HG02852 (cell line): ENCODE measurements around the gene RAB11A.

Source experiments
- ATAC-seq: cut with Tn5 transposase; IDR thresholded peaks from one replicate; pipeline ENCODE4 v1.9.1; 2021; ENCODE audit warnings: mild to moderate bottlenecking, moderate library complexity; ENCODE audit not compliant: unreplicated experiment

RAB11A gene

GRCh38 chr15:65916041-65916663 is 46.9 kb downstream of the RAB11A start:
- no peak for ATAC-seq

- peak; percentile 70 for ATAC-seq
Measured at GRCh38 chr15:65916664-65917406, 47.5 kb downstream of the RAB11A start.

- ATAC-seq = no peak
Measured at GRCh38 chr15:65917407-65917756, 48.1 kb downstream of the RAB11A start.

- no peak for ATAC-seq
Measured at GRCh38 chr15:65917936-65918335, 48.6 kb downstream of the RAB11A start.

- no peak for ATAC-seq
Measured at GRCh38 chr15:65918357-65918920, 49.1 kb downstream of the RAB11A start.

- no peak for ATAC-seq
Measured at GRCh38 chr15:65918945-65919344, 49.7 kb downstream of the RAB11A start.

- ATAC-seq = no peak
Measured at GRCh38 chr15:65919353-65919752, 50.1 kb downstream of the RAB11A start.

- ATAC-seq = no peak
Measured at GRCh38 chr15:65920121-65920520, 50.8 kb downstream of the RAB11A start.

- ATAC-seq = no peak
Measured at GRCh38 chr15:65920825-65921309, 51.6 kb downstream of the RAB11A start.

GRCh38 chr15:65921780-65922179 is 52.5 kb downstream of the RAB11A start:
- no peak for ATAC-seq

- ATAC-seq = no peak
Measured at GRCh38 chr15:65922621-65923020, 53.3 kb downstream of the RAB11A start.

GRCh38 chr15:65923264-65923663 is 54.0 kb downstream of the RAB11A start:
- ATAC-seq = no peak

- no peak for ATAC-seq
Measured at GRCh38 chr15:65924004-65924403, 54.7 kb downstream of the RAB11A start.

- no peak for ATAC-seq
Measured at GRCh38 chr15:65925338-65925737, 56.0 kb downstream of the RAB11A start.

GRCh38 chr15:65926459-65926858 is 57.2 kb downstream of the RAB11A start:
- ATAC-seq = no peak

GRCh38 chr15:65926899-65927298 is 57.6 kb downstream of the RAB11A start:
- ATAC-seq = no peak

GRCh38 chr15:65927545-65927944 is 58.3 kb downstream of the RAB11A start:
- ATAC-seq = no peak

- no peak for ATAC-seq
Measured at GRCh38 chr15:65929573-65929972, 60.3 kb downstream of the RAB11A start.

GRCh38 chr15:65930134-65930533 is 60.8 kb downstream of the RAB11A start:
- ATAC-seq = no peak

GRCh38 chr15:65931221-65931620 is 61.9 kb downstream of the RAB11A start:
- no peak for ATAC-seq

- ATAC-seq = no peak
Measured at GRCh38 chr15:65935391-65935790, 66.1 kb downstream of the RAB11A start.

GRCh38 chr15:65936282-65936681 is 67.0 kb downstream of the RAB11A start:
- no peak for ATAC-seq
